ENCODE results near the gene PER3.

- TF ChIP-seq CTCF (IDR thresholded peaks at IDR 0.05; ENCODE audit: low read depth, low read length, poor library complexity, severe bottlenecking) (no peak), EZH2phosphoT487 (IDR thresholded peaks at IDR 0.05; ENCODE audit: borderline replicate concordance, low read length) (no peak)
Observed at GRCh38 chr1:7743346-7743745, 40.7 kb upstream of the PER3 start.

Measured in DOHH2 (cell line).